K562 (cell line): ENCODE measurements around the gene VEZF1. TPM values are rescaled to one million over a fixed set of nuclear protein-coding genes. Genes with fewer than 3 reads are reported as not detected.

Experiments used
- ATAC-seq: fragments of 200-7000 bp; cut with Tn5 transposase; 3 replicates; pipeline ENCODE4 v1.9.1; 2020; ENCODE audit warnings: moderate library complexity
- BruUV-seq: library from RNA; stranded (reverse); fragments of 400-500 nt; replicated peaks from 2 replicates; lab custom pipeline; 2021; lab: Mats Ljungman, UMichigan
- CTCF ChIA-PET: fragments of 300-600 bp; formaldehyde crosslinking; extraction: SDS; loops from one replicate; lab custom pipeline; 2021; ENCODE audit warnings: low intra/inter-chr PET ratio; lab: Yijun Ruan, JAX
- POLR2A ChIA-PET: fragments of 300-600, 350-650 bp; sonication (Branson Sonifier 250); formaldehyde crosslinking; extraction: SDS; loops from one replicate; lab custom pipeline; 2021; ENCODE audit warnings: antibody characterized with exemption, inconsistent platforms; lab: Yijun Ruan, JAX
- DNase-seq, 4 experiments: peaks; one replicate each; pipeline versions ENCODE4 v3.0.0 to v3.0.0-alpha.2; 2011 to 2018; ENCODE audit warnings: low spot score in 3 of 4, mixed read lengths in 3 of 4; ENCODE audit errors: extremely low read depth in 1 of 4
- FAIRE-seq: peaks from 2 replicates; lab custom pipeline; 2011; peaks lifted over from hg19 to GRCh38; lab: Jason Lieb, UNC
- H2AFZ ChIP-seq: 2 replicates; pipeline ENCODE4 v1.6.0; 2011; ENCODE audit warnings: low read depth, low read length, control low read depth, inconsistent platforms
- H3K27ac ChIP-seq: fragments of 200-600 bp; 3 replicates; pipeline ENCODE4 v1.8.0; 2011; ENCODE audit warnings: low read depth, mild to moderate bottlenecking, control low read depth, inconsistent platforms, low read length, moderate library complexity, mixed read lengths; ENCODE audit errors: extremely low read depth
- H3K27me3 ChIP-seq, 2 experiments: fragments of 300-600 bp in 1 of 2; 2 replicates in 1 of 2; 3 replicates in 1 of 2; pipeline versions ENCODE4 v1.6.0 to v1.8.0; 2011; ENCODE audit warnings: inconsistent platforms in 2 of 2, low read length in 2 of 2, mild to moderate bottlenecking in 1 of 2, mixed read lengths in 1 of 2, moderate library complexity in 1 of 2; ENCODE audit not compliant: control insufficient read depth in 2 of 2, insufficient read depth in 2 of 2
- H3K36me3 ChIP-seq: fragments of 300-600 bp; 3 replicates; pipeline ENCODE4 v1.8.0; 2011; ENCODE audit warnings: mild to moderate bottlenecking, low read length, inconsistent platforms; ENCODE audit not compliant: control insufficient read depth, insufficient read depth
- H3K4me1 ChIP-seq, 2 experiments: fragments of 200-600 bp in 1 of 2; replicated peaks in 1 of 2; 2 replicates in 1 of 2; 3 replicates in 1 of 2; pipeline versions ENCODE4 v1.5.1 to v1.8.0; 2011; ENCODE audit warnings: inconsistent platforms in 2 of 2, low read length in 2 of 2, mild to moderate bottlenecking in 1 of 2, mixed read lengths in 1 of 2, moderate library complexity in 1 of 2; ENCODE audit not compliant: control insufficient read depth in 2 of 2, insufficient read depth in 2 of 2
- H3K4me2 ChIP-seq: 2 replicates; pipeline ENCODE4 v1.6.1; 2011; ENCODE audit warnings: low read length, control low read depth, inconsistent platforms, mixed read lengths; ENCODE audit not compliant: insufficient read depth
- H3K4me3 ChIP-seq: fragments of 200-600 bp; sonication (generic), shearing (Covaris generic); 2 replicates; pipeline ENCODE4 v1.5.1; 2016; ENCODE audit warnings: control low read depth, inconsistent platforms
- H3K79me2 ChIP-seq: fragments of 200-600 bp; 3 replicates; pipeline ENCODE4 v1.8.0; 2011; ENCODE audit warnings: low read length, inconsistent platforms; ENCODE audit not compliant: control insufficient read depth, insufficient read depth
- H3K9ac ChIP-seq, 2 experiments: 2 replicates each; pipeline versions ENCODE4 v1.6.0 to v1.6.1; 2011; ENCODE audit warnings: low read depth in 2 of 2, low read length in 2 of 2, control low read depth in 1 of 2, inconsistent platforms in 1 of 2, mild to moderate bottlenecking in 1 of 2, mixed read lengths in 1 of 2; ENCODE audit not compliant: insufficient read depth in 1 of 2
- H3K9me1 ChIP-seq: one replicate; pipeline ENCODE4 v1.6.0; 2011; ENCODE audit warnings: inconsistent platforms, mild to moderate bottlenecking, low read length, moderate library complexity; ENCODE audit not compliant: control insufficient read depth, insufficient read depth
- H3K9me3 ChIP-seq: replicated peaks from 2 replicates; pipeline ENCODE4 v1.5.1; 2011; ENCODE audit warnings: low read depth, low read length, inconsistent platforms; ENCODE audit not compliant: control insufficient read depth, insufficient read depth
- H4K20me1 ChIP-seq: replicated peaks from 2 replicates; pipeline ENCODE4 v1.6.1; 2011; ENCODE audit warnings: low read length, inconsistent platforms, mixed read lengths; ENCODE audit not compliant: control insufficient read depth, insufficient read depth
- ATF1 ChIP-seq, 2 experiments: fragments of 450-650 bp in 1 of 2; IDR thresholded peaks; 2 replicates each; pipeline ENCODE4 v1.6.1; 2016; ENCODE audit warnings: missing compliant biosample characterization in 1 of 2, missing genetic modification characterization in 1 of 2
- BDP1 ChIP-seq: IDR thresholded peaks from 3 replicates; pipeline ENCODE4 v1.6.1; 2011; ENCODE audit not compliant: insufficient read length, insufficient read depth
- CHD4 ChIP-seq: fragments of 200-600 bp; sonication (generic); IDR thresholded peaks from 3 replicates; pipeline ENCODE4 v1.6.1; 2012; ENCODE audit warnings: low read depth, mild to moderate bottlenecking, mixed read lengths, low read length, inconsistent platforms; ENCODE audit not compliant: insufficient read depth, insufficient replicate concordance, poor library complexity, severe bottlenecking
- NONO ChIP-seq, 2 experiments: fragments of 200-400 bp in 1 of 2; fragments of 450-650 bp in 1 of 2; formaldehyde crosslinking in 1 of 2; IDR thresholded peaks; 2 replicates each; pipeline ENCODE4 v1.6.1; 2017; ENCODE audit warnings: low read depth in 2 of 2, mild to moderate bottlenecking in 2 of 2, moderate library complexity in 2 of 2, low read length in 1 of 2
- OTX1 ChIP-seq: fragments of 450-650 bp; formaldehyde crosslinking; IDR thresholded peaks from 2 replicates; pipeline ENCODE4 v1.4.0; 2022; ENCODE audit warnings: mild to moderate bottlenecking
- PURB ChIP-seq: sonication (generic); formaldehyde crosslinking; IDR thresholded peaks from 2 replicates; pipeline ENCODE4 v1.9.0; 2021; ENCODE audit warnings: low read depth, mild to moderate bottlenecking, missing genetic modification reagents
- SIRT6 ChIP-seq: IDR thresholded peaks from one replicate; pipeline ENCODE4 v1.6.1; 2012; ENCODE audit warnings: low read depth, mild to moderate bottlenecking, control low read depth, inconsistent platforms, low read length, moderate library complexity
- TOE1 ChIP-seq, 2 experiments: fragments of 450-650 bp in 1 of 2; sonication (generic) in 1 of 2; formaldehyde crosslinking in 1 of 2; IDR thresholded peaks; 2 replicates each; pipeline versions ENCODE4 v1.7.1 to v1.8.0; 2016 to 2022; ENCODE audit warnings: borderline replicate concordance in 2 of 2, mild to moderate bottlenecking in 2 of 2, antibody characterized with exemption in 1 of 2, inconsistent platforms in 1 of 2, low read depth in 1 of 2, missing genetic modification reagents in 1 of 2, moderate library complexity in 1 of 2
- WHSC1 ChIP-seq: IDR thresholded peaks from one replicate; pipeline ENCODE4 v1.6.1; 2012; ENCODE audit warnings: low read length, control low read depth, inconsistent platforms
- ZBTB26 ChIP-seq: fragments of 450-650 bp; formaldehyde crosslinking; IDR thresholded peaks from 2 replicates; pipeline ENCODE4 v1.4.0; 2022; ENCODE audit warnings: missing genetic modification characterization
- ZNF217 ChIP-seq: sonication (generic); formaldehyde crosslinking; IDR thresholded peaks from 2 replicates; pipeline ENCODE4 v1.8.0; 2022; ENCODE audit warnings: mild to moderate bottlenecking, missing genetic modification reagents
- ZNF589 ChIP-seq: fragments of 200-800 bp; sonication (Bioruptor generic); IDR thresholded peaks from 2 replicates; pipeline ENCODE4 v1.6.1; 2016; ENCODE audit warnings: low read depth, missing genetic modification characterization, missing compliant biosample characterization
- ZNF699 ChIP-seq: fragments of 250-450 bp; sonication (Bioruptor Pico); IDR thresholded peaks from 2 replicates; pipeline ENCODE4 v1.8.0; 2021; ENCODE audit warnings: mild to moderate bottlenecking, moderate library complexity; ENCODE audit not compliant: insufficient replicate concordance
- ZNF740 ChIP-seq, 3 experiments: fragments of 200-800 bp in 1 of 3; sonication (Bioruptor generic) in 1 of 3; sonication (generic) in 1 of 3; formaldehyde crosslinking in 1 of 3; IDR thresholded peaks; 2 replicates each; pipeline versions ENCODE4 v1.6.1 to v1.8.0; 2016 to 2022; ENCODE audit warnings: mild to moderate bottlenecking in 2 of 3, missing compliant biosample characterization in 2 of 3, missing genetic modification characterization in 2 of 3, missing genetic modification reagents in 1 of 3
- WGBS: fragments of 100-300 bp; shearing (Covaris generic); methylation state at CpG from one replicate; pipeline ENCODE4 v1.1.6; 2016; ENCODE audit warnings: low coverage, mixed read lengths; ENCODE audit not compliant: insufficient coverage; ENCODE audit errors: missing lambda C conversion rate; 5-methylcytosine and 5-hydroxymethylcytosine counted together
- in situ Hi-C: fragments of 300-500 bp; cut with MboI; formaldehyde crosslinking; loops from 4 replicates; pipeline ENCODE4 v1.15.0; 2018; ENCODE audit warnings: inconsistent platforms, mixed read lengths
- intact Hi-C: fragments of 100-400 bp; cut with micrococcal nuclease; formaldehyde crosslinking; loops from 2 replicates; pipeline ENCODE4 v1.14.2; 2022
- polyA plus RNA-seq, 8 experiments: library from polyadenylated mRNA; depleted of rRNA in 4 of 8; stranded (reverse) in 5 of 8; unstranded in 3 of 8; fragments of >200 nt; fragmentation: Nextera tagmentation in 2 of 8; fragmentation: Illumina TruSeq in 1 of 8; extraction: Ambion mirVana in 2 of 8; extraction: Trizol in 1 of 8; gene quantifications; 2 replicates each; pipeline versions ENCODE4 v1.2.1 to v1.2.3, GENCODE V29; 2011 to 2014; ENCODE audit warnings: inconsistent platforms in 1 of 8, missing spikeins in 1 of 8
- total RNA-seq, 7 experiments: library from RNA; depleted of rRNA in 6 of 7; stranded (reverse); fragments of >200 nt in 6 of 7; fragmentation: Illumina TruSeq in 2 of 7; extraction: Trizol in 2 of 7; gene quantifications; 2 replicates each; pipeline versions ENCODE4 v1.2.1 to v1.2.3, GENCODE V29; 2011 to 2021; ENCODE audit warnings: low replicate concordance in 1 of 7
- TF ChIP-seq, protein P1 (sequence below), 2 experiments: fragments of 450-650 bp in 1 of 2; IDR thresholded peaks; 2 replicates each; pipeline ENCODE4 v1.6.1; 2011 to 2017; ENCODE audit warnings: low read depth in 2 of 2, antibody characterized with exemption in 1 of 2, borderline replicate concordance in 1 of 2, low read length in 1 of 2, mild to moderate bottlenecking in 1 of 2, mixed read lengths in 1 of 2; ENCODE audit not compliant: control insufficient read depth in 1 of 2

VEZF1 gene
- total and polyA plus RNA-seq, 9 of the 15 experiments (the other 6 are each of a cell fraction or from before 2014, with no cell fraction given): 9.5 to 33.4 (median 22.1) TPM

DNA sequence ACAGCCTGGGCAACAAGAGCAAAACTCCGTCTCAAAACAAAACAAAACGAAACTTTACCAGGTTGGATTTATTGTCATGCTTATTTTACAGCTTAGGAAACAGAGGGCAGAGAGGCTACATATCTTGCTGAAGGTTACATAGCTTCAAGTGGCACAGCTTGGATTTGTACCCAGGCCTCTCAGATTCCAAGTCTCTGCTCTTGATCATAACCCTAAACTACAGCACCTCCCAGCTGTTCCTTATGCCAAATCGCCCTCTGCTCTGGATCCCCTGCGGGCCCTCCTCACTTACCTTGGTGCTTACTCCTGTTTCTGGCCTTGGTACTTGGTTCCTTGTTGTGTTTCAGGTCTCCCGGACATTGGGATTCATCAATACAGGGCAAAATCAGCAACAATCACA lies 21.2 kb downstream of the VEZF1 start:
- ATAC-seq (no peak), DNase-seq (no peak), FAIRE-seq (no peak)
- Histone ChIP-seq H3K79me2 (no peaks in the 10 kb centered on the region), H2AFZ (no peak overlapping the region), H3K27ac (no peak overlapping the region), H3K36me3 (no peaks in the 10 kb centered on the region), H3K9ac (no peak overlapping the region), H3K9me1 (no peaks in the 10 kb centered on the region), H3K9me3 (no peaks in the 10 kb centered on the region), H4K20me1 (no peaks in the 10 kb centered on the region), H3K4me1 (no peaks in the 10 kb centered on the region), H3K4me3 (no peak overlapping the region), H3K27me3 (peaks cover 26 to 45% of the 10 kb centered on the region in 2 experiments), H3K4me2 (no peak overlapping the region)
- intact Hi-C loops (no loop called here), in situ Hi-C loops (no loop called here)
- CTCF ChIA-PET: no interaction called here
- WGBS: 13% methylated on average over 5 of the region's 5 CpGs
- no TSS peak for BruUV-seq
- POLR2A ChIA-PET: interaction anchor here (0.6 to 1.9 kb wide), 6 partner anchors 9 to 107 kb away, joined by 3 to 8 read pairs (median 5); no protein-coding TSS in a partner anchor
- TF ChIP-seq OTX1 (CRISPR knock-in tag) (no peak), ZNF699 (CRISPR knock-in tag) (no peak), PURB (CRISPR knock-in tag) (no peak), WHSC1 (no peak), ATF1 (CRISPR knock-in tag; IDR thresholded peaks at IDR 0.05) (no peak), ATF1 (tag; IDR thresholded peaks at IDR 0.05) (no peak), TOE1 (IDR thresholded peaks at IDR 0.05; ENCODE audit: borderline replicate concordance) (no peak), TOE1 (CRISPR knock-in tag; IDR thresholded peaks at IDR 0.05; ENCODE audit: borderline replicate concordance, low read depth) (no peak), NONO (IDR thresholded peaks at IDR 0.05; ENCODE audit: low read depth in 2 of 2, low read length in 1 of 2) (no peak), ZNF740 (CRISPR knock-in tag; IDR thresholded peaks at IDR 0.05) (no peak), ZNF740 (tag; IDR thresholded peaks at IDR 0.05) (no peak), CHD4 (no peak), SIRT6 (no peak), ZBTB26 (CRISPR knock-in tag) (no peak), ZNF589 (CRISPR knock-in tag) (no peak), ZNF217 (CRISPR knock-in tag) (no peak), BDP1 (no peak)
- TF ChIP-seq, protein P1, sequence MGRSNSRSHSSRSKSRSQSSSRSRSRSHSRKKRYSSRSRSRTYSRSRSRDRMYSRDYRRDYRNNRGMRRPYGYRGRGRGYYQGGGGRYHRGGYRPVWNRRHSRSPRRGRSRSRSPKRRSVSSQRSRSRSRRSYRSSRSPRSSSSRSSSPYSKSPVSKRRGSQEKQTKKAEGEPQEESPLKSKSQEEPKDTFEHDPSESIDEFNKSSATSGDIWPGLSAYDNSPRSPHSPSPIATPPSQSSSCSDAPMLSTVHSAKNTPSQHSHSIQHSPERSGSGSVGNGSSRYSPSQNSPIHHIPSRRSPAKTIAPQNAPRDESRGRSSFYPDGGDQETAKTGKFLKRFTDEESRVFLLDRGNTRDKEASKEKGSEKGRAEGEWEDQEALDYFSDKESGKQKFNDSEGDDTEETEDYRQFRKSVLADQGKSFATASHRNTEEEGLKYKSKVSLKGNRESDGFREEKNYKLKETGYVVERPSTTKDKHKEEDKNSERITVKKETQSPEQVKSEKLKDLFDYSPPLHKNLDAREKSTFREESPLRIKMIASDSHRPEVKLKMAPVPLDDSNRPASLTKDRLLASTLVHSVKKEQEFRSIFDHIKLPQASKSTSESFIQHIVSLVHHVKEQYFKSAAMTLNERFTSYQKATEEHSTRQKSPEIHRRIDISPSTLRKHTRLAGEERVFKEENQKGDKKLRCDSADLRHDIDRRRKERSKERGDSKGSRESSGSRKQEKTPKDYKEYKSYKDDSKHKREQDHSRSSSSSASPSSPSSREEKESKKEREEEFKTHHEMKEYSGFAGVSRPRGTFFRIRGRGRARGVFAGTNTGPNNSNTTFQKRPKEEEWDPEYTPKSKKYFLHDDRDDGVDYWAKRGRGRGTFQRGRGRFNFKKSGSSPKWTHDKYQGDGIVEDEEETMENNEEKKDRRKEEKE (IDR thresholded peaks at IDR 0.05; ENCODE audit: borderline replicate concordance in 1 of 2, control insufficient read depth in 1 of 2, low read depth in 2 of 2, low read length in 1 of 2): no peak
